ENCODE measurements around the gene PARVA. TPM values are rescaled to one million over a fixed set of nuclear protein-coding genes. Genes with fewer than 3 reads are reported as not detected.

PARVA gene
- total RNA-seq, 1 donor from 2014 or later: 106 TPM

DNA sequence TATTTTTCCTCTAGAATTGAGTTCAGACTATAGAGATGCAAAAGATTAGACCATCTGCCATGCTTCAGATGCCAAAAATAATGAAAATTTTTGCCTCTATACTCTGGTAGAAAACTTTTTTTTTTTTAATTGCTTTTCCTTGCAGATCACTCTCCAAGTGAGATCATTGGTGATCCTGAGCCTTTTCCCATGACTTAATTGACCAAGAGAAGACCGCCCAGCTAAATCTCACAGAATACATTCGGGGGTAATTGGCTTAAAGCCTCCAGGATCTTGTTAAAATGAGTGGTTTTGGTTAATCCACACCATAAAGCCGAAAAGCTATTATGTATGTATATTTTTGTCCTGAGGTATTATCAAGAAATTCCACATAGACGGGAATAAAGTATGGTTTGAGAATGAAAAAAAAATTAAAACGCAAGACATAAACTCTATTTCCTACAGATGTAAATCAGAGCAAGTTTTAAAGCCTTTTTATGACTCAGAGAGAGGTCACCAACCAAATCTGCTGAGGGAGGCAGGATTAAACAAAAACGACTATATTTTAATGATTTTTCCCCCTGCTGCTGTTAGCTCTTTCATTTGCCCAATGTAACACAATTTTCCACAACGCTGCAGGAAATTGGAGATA lies 64.0 kb downstream of the PARVA start:
- Mint-ChIP-seq H3K4me1 (ENCODE audit: low read depth, unreplicated experiment) (peaks cover 11% of the 10 kb centered on the region), H3K36me3 (ENCODE audit: low read depth, unreplicated experiment) (peaks cover 32% of the 10 kb centered on the region), H3K27ac (ENCODE audit: unreplicated experiment) (no peak overlapping the region), H3K4me3 (ENCODE audit: unreplicated experiment) (no peak overlapping the region), H3K27me3 (ENCODE audit: low read depth, unreplicated experiment) (no peaks in the 10 kb centered on the region), H3K9me3 (ENCODE audit: unreplicated experiment) (peaks cover 6% of the 10 kb centered on the region)
- DNase-seq (ENCODE audit: low read depth) (peak; percentile 69), FAIRE-seq (peak; percentile 99)
- Histone ChIP-seq H3K9ac (ENCODE audit: low read length) (peak overlapping the region; percentile 10), H3K27me3 (ENCODE audit: insufficient read depth, low read length) (no peaks in the 10 kb centered on the region), H3K4me3 (ENCODE audit: insufficient read depth, low read depth, low read length) (no peak overlapping the region), H3K9me3 (ENCODE audit: insufficient read depth, low read depth, low read length) (no peaks in the 10 kb centered on the region), H4K20me1 (ENCODE audit: insufficient read depth, low read length) (peaks cover 56% of the 10 kb centered on the region), H3K79me2 (ENCODE audit: insufficient read depth, low read length) (peaks cover 84% of the 10 kb centered on the region), H3K4me2 (ENCODE audit: low read length) (peak overlapping the region; percentile 73), H3K36me3 (ENCODE audit: insufficient read depth, low read length) (peaks cover 5% of the 10 kb centered on the region), H3K27ac (ENCODE audit: low read depth, low read length) (peak overlapping the region; percentile 51), H2AFZ (ENCODE audit: low read depth, low read length) (no peak overlapping the region), H3K4me1 (ENCODE audit: insufficient read depth, low read length) (peaks cover 10% of the 10 kb centered on the region)
- TF ChIP-seq, protein P1, sequence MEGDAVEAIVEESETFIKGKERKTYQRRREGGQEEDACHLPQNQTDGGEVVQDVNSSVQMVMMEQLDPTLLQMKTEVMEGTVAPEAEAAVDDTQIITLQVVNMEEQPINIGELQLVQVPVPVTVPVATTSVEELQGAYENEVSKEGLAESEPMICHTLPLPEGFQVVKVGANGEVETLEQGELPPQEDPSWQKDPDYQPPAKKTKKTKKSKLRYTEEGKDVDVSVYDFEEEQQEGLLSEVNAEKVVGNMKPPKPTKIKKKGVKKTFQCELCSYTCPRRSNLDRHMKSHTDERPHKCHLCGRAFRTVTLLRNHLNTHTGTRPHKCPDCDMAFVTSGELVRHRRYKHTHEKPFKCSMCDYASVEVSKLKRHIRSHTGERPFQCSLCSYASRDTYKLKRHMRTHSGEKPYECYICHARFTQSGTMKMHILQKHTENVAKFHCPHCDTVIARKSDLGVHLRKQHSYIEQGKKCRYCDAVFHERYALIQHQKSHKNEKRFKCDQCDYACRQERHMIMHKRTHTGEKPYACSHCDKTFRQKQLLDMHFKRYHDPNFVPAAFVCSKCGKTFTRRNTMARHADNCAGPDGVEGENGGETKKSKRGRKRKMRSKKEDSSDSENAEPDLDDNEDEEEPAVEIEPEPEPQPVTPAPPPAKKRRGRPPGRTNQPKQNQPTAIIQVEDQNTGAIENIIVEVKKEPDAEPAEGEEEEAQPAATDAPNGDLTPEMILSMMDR (IDR thresholded peaks at IDR 0.05; ENCODE audit: insufficient read depth, low read depth, low read length): no peak
- no peak for TF ChIP-seq EZH2 (IDR thresholded peaks at IDR 0.05; ENCODE audit: insufficient read depth, low read length)

DNA sequence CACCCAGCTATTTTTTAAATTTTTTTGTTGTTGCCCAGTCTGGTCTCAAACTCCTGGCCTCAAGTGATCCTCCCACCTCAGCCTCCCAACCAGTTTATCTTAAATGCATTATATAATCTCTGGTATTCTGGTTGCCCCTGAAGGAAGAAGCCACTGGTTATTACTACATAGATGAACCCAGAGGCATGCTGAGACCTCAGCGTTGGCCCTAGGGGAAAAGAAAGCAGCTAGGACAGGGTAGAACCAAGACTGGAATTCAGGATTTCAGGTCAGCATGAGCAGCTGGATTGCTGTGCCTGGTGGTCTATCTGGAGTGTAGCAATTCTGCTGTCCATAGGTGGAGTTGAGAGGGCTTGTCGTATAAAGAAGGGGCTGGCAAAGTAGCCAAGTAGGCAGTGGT lies 67.2 kb downstream of the PARVA start:
- H3K27me3 ChIP-seq (ENCODE audit: insufficient read depth, low read length): no peaks in the 10 kb centered on the region
- DNase-seq (ENCODE audit: low read depth) (no peak), FAIRE-seq (no peak)
- Mint-ChIP-seq H3K36me3 (ENCODE audit: low read depth, unreplicated experiment) (peaks cover 29% of the 10 kb centered on the region), H3K9me3 (ENCODE audit: unreplicated experiment) (peaks cover 5% of the 10 kb centered on the region), H3K27ac (ENCODE audit: unreplicated experiment) (no peak overlapping the region), H3K4me1 (ENCODE audit: low read depth, unreplicated experiment) (peaks cover 22% of the 10 kb centered on the region), H3K4me3 (ENCODE audit: unreplicated experiment) (no peak overlapping the region), H3K27me3 (ENCODE audit: low read depth, unreplicated experiment) (no peaks in the 10 kb centered on the region)
- H3K36me3 ChIP-seq (ENCODE audit: insufficient read depth, low read length): peaks cover 2% of the 10 kb centered on the region
- H3K4me3 ChIP-seq (ENCODE audit: insufficient read depth, low read depth, low read length): no peak overlapping the region
- H3K79me2 ChIP-seq (ENCODE audit: insufficient read depth, low read length): peaks cover 85% of the 10 kb centered on the region
- no peaks in the 10 kb centered on the region for H3K9me3 ChIP-seq (ENCODE audit: insufficient read depth, low read depth, low read length)
- no peak overlapping the region for H3K27ac ChIP-seq (ENCODE audit: low read depth, low read length)
- no peak overlapping the region for H3K4me2 ChIP-seq (ENCODE audit: low read length)
- H2AFZ ChIP-seq (ENCODE audit: low read depth, low read length): no peak overlapping the region
- H3K9ac ChIP-seq (ENCODE audit: low read length): no peak overlapping the region
- H3K4me1 ChIP-seq (ENCODE audit: insufficient read depth, low read length): peaks cover 15% of the 10 kb centered on the region
- H4K20me1 ChIP-seq (ENCODE audit: insufficient read depth, low read length): peaks cover 69% of the 10 kb centered on the region
- TF ChIP-seq, protein P1 (IDR thresholded peaks at IDR 0.05; ENCODE audit: insufficient read depth, low read depth, low read length): no peak

DNA sequence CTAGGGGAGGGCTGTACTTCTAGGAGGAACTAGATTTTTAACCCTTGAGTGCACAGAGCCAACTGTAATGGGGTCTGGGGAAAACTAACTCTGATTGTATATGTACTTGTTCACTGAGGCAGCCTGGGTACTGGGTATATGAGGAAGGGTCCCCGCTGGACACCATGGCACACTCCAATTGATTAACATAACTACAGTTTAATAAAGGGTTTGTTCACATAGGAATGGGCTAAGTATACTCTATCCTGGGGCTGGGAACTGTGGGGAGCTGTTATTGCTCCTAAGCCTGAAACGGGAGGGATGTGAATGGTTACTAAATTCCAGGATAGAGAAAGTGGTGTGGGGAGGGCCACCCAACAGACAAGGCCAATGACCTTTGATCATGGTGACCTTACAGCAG lies 67.6 kb downstream of the PARVA start:
- Histone ChIP-seq H2AFZ (ENCODE audit: low read depth, low read length) (no peak overlapping the region), H3K9me3 (ENCODE audit: insufficient read depth, low read depth, low read length) (no peaks in the 10 kb centered on the region), H3K4me3 (ENCODE audit: insufficient read depth, low read depth, low read length) (no peak overlapping the region), H3K27me3 (ENCODE audit: insufficient read depth, low read length) (no peaks in the 10 kb centered on the region), H3K4me2 (ENCODE audit: low read length) (no peak overlapping the region), H3K9ac (ENCODE audit: low read length) (no peak overlapping the region), H3K27ac (ENCODE audit: low read depth, low read length) (no peak overlapping the region), H4K20me1 (ENCODE audit: insufficient read depth, low read length) (peaks cover 68% of the 10 kb centered on the region), H3K36me3 (ENCODE audit: insufficient read depth, low read length) (peaks cover under 1% of the 10 kb centered on the region), H3K4me1 (ENCODE audit: insufficient read depth, low read length) (peaks cover 18% of the 10 kb centered on the region), H3K79me2 (ENCODE audit: insufficient read depth, low read length) (peaks cover 85% of the 10 kb centered on the region)
- H3K27me3 Mint-ChIP-seq (ENCODE audit: low read depth, unreplicated experiment): no peaks in the 10 kb centered on the region
- H3K27ac Mint-ChIP-seq (ENCODE audit: unreplicated experiment): no peak overlapping the region
- FAIRE-seq: no peak
- peaks cover 25% of the 10 kb centered on the region for H3K4me1 Mint-ChIP-seq (ENCODE audit: low read depth, unreplicated experiment)
- no peak for DNase-seq (ENCODE audit: low read depth)
- H3K4me3 Mint-ChIP-seq (ENCODE audit: unreplicated experiment): no peak overlapping the region
- TF ChIP-seq EZH2 (IDR thresholded peaks at IDR 0.05; ENCODE audit: insufficient read depth, low read length): no peak
- TF ChIP-seq, protein P1 (IDR thresholded peaks at IDR 0.05; ENCODE audit: insufficient read depth, low read depth, low read length): no peak
- H3K9me3 Mint-ChIP-seq (ENCODE audit: unreplicated experiment): peaks cover 1% of the 10 kb centered on the region
- peaks cover 26% of the 10 kb centered on the region for H3K36me3 Mint-ChIP-seq (ENCODE audit: low read depth, unreplicated experiment)

Measured in astrocyte (in vitro differentiated cells and primary cell).